HEK293 (cell line): ENCODE results near the gene NXN.
A peak's percentile ranks its signal among the peaks of the same experiment; 100 is the strongest.

ENCODE experiments used
- HOXC10 ChIP-seq: sonication (generic); formaldehyde crosslinking; IDR thresholded peaks from 2 replicates; pipeline ENCODE4 v1.8.1; 2023; ENCODE audit warnings: mild to moderate bottlenecking, missing genetic modification reagents
- HOXD13 ChIP-seq: sonication (generic); formaldehyde crosslinking; IDR thresholded peaks from 2 replicates; pipeline ENCODE4 v1.8.0; 2022; ENCODE audit warnings: missing genetic modification reagents, borderline replicate concordance
- IKZF3 ChIP-seq: fragments of 450-650 bp; IDR thresholded peaks from 2 replicates; pipeline ENCODE4 v1.5.0; 2018; ENCODE audit warnings: missing biosample characterization, mild to moderate bottlenecking, missing genetic modification characterization, moderate library complexity
- KLF8 ChIP-seq: fragments of 450-650 bp; formaldehyde crosslinking; IDR thresholded peaks from 2 replicates; pipeline ENCODE4 v1.5.1; 2016; ENCODE audit warnings: missing biosample characterization, missing genetic modification characterization
- OSR2 ChIP-seq: fragments of 450-650 bp; formaldehyde crosslinking; IDR thresholded peaks from 2 replicates; pipeline ENCODE4 v1.5.1; 2016; ENCODE audit warnings: missing biosample characterization, missing genetic modification characterization
- PRDM4 ChIP-seq: fragments of 450-650 bp; formaldehyde crosslinking; IDR thresholded peaks from 2 replicates; pipeline ENCODE4 v1.5.1; 2017; ENCODE audit warnings: missing biosample characterization, missing genetic modification characterization
- SP3 ChIP-seq: fragments of 450-650 bp; formaldehyde crosslinking; IDR thresholded peaks from 2 replicates; pipeline ENCODE4 v1.5.1; 2016; ENCODE audit warnings: missing biosample characterization, missing genetic modification characterization
- YY1 ChIP-seq: fragments of 450-650 bp; formaldehyde crosslinking; IDR thresholded peaks from 2 replicates; pipeline ENCODE4 v1.5.1; 2018; ENCODE audit warnings: missing biosample characterization, missing genetic modification characterization
- ZBTB1 ChIP-seq: fragments of 450-650 bp; formaldehyde crosslinking; IDR thresholded peaks from 2 replicates; pipeline ENCODE4 v1.5.1; 2016; ENCODE audit warnings: missing biosample characterization, missing genetic modification characterization
- ZBTB20 ChIP-seq: fragments of 450-650 bp; formaldehyde crosslinking; IDR thresholded peaks from 2 replicates; pipeline ENCODE4 v1.5.1; 2016; ENCODE audit warnings: missing biosample characterization, missing genetic modification characterization
- ZBTB8A ChIP-seq: fragments of 450-650 bp; formaldehyde crosslinking; IDR thresholded peaks from 2 replicates; pipeline ENCODE4 v1.5.1; 2016; ENCODE audit warnings: missing biosample characterization, missing genetic modification characterization
- ZFP41 ChIP-seq: fragments of 450-650 bp; formaldehyde crosslinking; IDR thresholded peaks from 2 replicates; pipeline ENCODE4 v1.5.1; 2016; ENCODE audit warnings: missing biosample characterization, missing genetic modification characterization, borderline replicate concordance
- ZNF133 ChIP-seq: fragments of 450-650 bp; formaldehyde crosslinking; IDR thresholded peaks from 2 replicates; pipeline ENCODE4 v1.5.1; 2016; ENCODE audit warnings: missing biosample characterization, missing genetic modification characterization
- ZNF140 ChIP-seq: fragments of 450-650 bp; formaldehyde crosslinking; IDR thresholded peaks from 2 replicates; pipeline ENCODE4 v1.5.1; 2016; ENCODE audit warnings: missing biosample characterization, missing genetic modification characterization
- ZNF155 ChIP-seq: fragments of 450-650 bp; formaldehyde crosslinking; IDR thresholded peaks from 2 replicates; pipeline ENCODE4 v1.5.1; 2016; ENCODE audit warnings: missing biosample characterization, missing genetic modification characterization
- ZNF169 ChIP-seq: fragments of 450-650 bp; formaldehyde crosslinking; IDR thresholded peaks from 2 replicates; pipeline ENCODE4 v1.5.1; 2016; ENCODE audit warnings: missing biosample characterization, missing genetic modification characterization
- ZNF214 ChIP-seq: fragments of 450-650 bp; formaldehyde crosslinking; IDR thresholded peaks from 2 replicates; pipeline ENCODE4 v1.5.1; 2017; ENCODE audit warnings: missing biosample characterization, mild to moderate bottlenecking, missing genetic modification characterization, borderline replicate concordance
- ZNF24 ChIP-seq: fragments of 450-650 bp; formaldehyde crosslinking; IDR thresholded peaks from 2 replicates; pipeline ENCODE4 v1.5.1; 2016; ENCODE audit warnings: missing biosample characterization, missing genetic modification characterization
- ZNF311 ChIP-seq: fragments of 450-650 bp; formaldehyde crosslinking; IDR thresholded peaks from 2 replicates; pipeline ENCODE4 v1.5.1; 2017; ENCODE audit warnings: missing biosample characterization, missing genetic modification characterization, borderline replicate concordance
- ZNF394 ChIP-seq: fragments of 450-650 bp; formaldehyde crosslinking; IDR thresholded peaks from 2 replicates; pipeline ENCODE4 v1.5.1; 2016; ENCODE audit warnings: missing biosample characterization, missing genetic modification characterization, mild to moderate bottlenecking, moderate library complexity, borderline replicate concordance
- ZNF423 ChIP-seq: fragments of 450-650 bp; formaldehyde crosslinking; IDR thresholded peaks from 2 replicates; pipeline ENCODE4 v1.5.1; 2016; ENCODE audit warnings: missing biosample characterization, missing genetic modification characterization
- ZNF473 ChIP-seq: fragments of 450-650 bp; formaldehyde crosslinking; IDR thresholded peaks from 2 replicates; pipeline ENCODE4 v1.5.1; 2017; ENCODE audit warnings: missing biosample characterization, missing genetic modification characterization
- ZNF488 ChIP-seq: fragments of 450-650 bp; formaldehyde crosslinking; IDR thresholded peaks from 2 replicates; pipeline ENCODE4 v1.5.1; 2016; ENCODE audit warnings: missing biosample characterization, missing genetic modification characterization
- ZNF529 ChIP-seq: fragments of 450-650 bp; formaldehyde crosslinking; IDR thresholded peaks from 2 replicates; pipeline ENCODE4 v1.5.1; 2017; ENCODE audit warnings: missing genetic modification characterization, missing biosample characterization; ENCODE audit not compliant: insufficient replicate concordance
- ZNF549 ChIP-seq: fragments of 450-650 bp; IDR thresholded peaks from 2 replicates; pipeline ENCODE4 v1.5.1; 2018; ENCODE audit warnings: missing biosample characterization, missing genetic modification characterization, mild to moderate bottlenecking, inconsistent platforms, moderate library complexity
- ZNF571 ChIP-seq: fragments of 450-650 bp; formaldehyde crosslinking; IDR thresholded peaks from 2 replicates; pipeline ENCODE4 v1.5.0; 2017; ENCODE audit warnings: missing biosample characterization, missing genetic modification characterization
- ZNF580 ChIP-seq: fragments of 450-650 bp; formaldehyde crosslinking; IDR thresholded peaks from 2 replicates; pipeline ENCODE4 v1.5.1; 2016; ENCODE audit warnings: missing biosample characterization, missing genetic modification characterization
- ZNF596 ChIP-seq: fragments of 450-650 bp; IDR thresholded peaks from 2 replicates; pipeline ENCODE4 v1.5.0; 2018; ENCODE audit warnings: missing biosample characterization, mild to moderate bottlenecking, missing genetic modification characterization, moderate library complexity
- ZNF624 ChIP-seq: fragments of 450-650 bp; formaldehyde crosslinking; IDR thresholded peaks from 2 replicates; pipeline ENCODE4 v1.5.1; 2017; ENCODE audit warnings: missing biosample characterization, missing genetic modification characterization
- ZNF654 ChIP-seq: fragments of 450-650 bp; formaldehyde crosslinking; IDR thresholded peaks from 2 replicates; pipeline ENCODE4 v1.5.1; 2016; ENCODE audit warnings: low read depth, missing biosample characterization, missing genetic modification characterization
- ZNF658 ChIP-seq: fragments of 450-650 bp; formaldehyde crosslinking; IDR thresholded peaks from 2 replicates; pipeline ENCODE4; 2016; ENCODE audit warnings: missing biosample characterization, missing genetic modification characterization
- ZNF664 ChIP-seq: fragments of 450-650 bp; formaldehyde crosslinking; IDR thresholded peaks from 2 replicates; pipeline ENCODE4 v1.5.1; 2016; ENCODE audit warnings: missing biosample characterization, missing genetic modification characterization
- ZNF776 ChIP-seq: fragments of 450-650 bp; formaldehyde crosslinking; IDR thresholded peaks from 2 replicates; pipeline ENCODE4 v1.5.0; 2017; ENCODE audit warnings: missing biosample characterization, missing genetic modification characterization, borderline replicate concordance
- ZNF777 ChIP-seq: fragments of 450-650 bp; formaldehyde crosslinking; IDR thresholded peaks from 2 replicates; pipeline ENCODE4 v1.5.1; 2017; ENCODE audit warnings: missing biosample characterization, missing genetic modification characterization, borderline replicate concordance
- ZNF791 ChIP-seq: fragments of 450-650 bp; formaldehyde crosslinking; IDR thresholded peaks from 2 replicates; pipeline ENCODE4 v1.5.1; 2016; ENCODE audit warnings: missing biosample characterization, missing genetic modification characterization
- ZNF837 ChIP-seq: fragments of 450-650 bp; formaldehyde crosslinking; IDR thresholded peaks from 2 replicates; pipeline ENCODE4 v1.5.1; 2016; ENCODE audit warnings: missing biosample characterization, missing genetic modification characterization
- ZNF843 ChIP-seq: fragments of 450-650 bp; formaldehyde crosslinking; IDR thresholded peaks from 2 replicates; pipeline ENCODE4 v1.5.1; 2016; ENCODE audit warnings: missing biosample characterization, missing genetic modification characterization
- ZSCAN4 ChIP-seq: fragments of 450-650 bp; formaldehyde crosslinking; IDR thresholded peaks from 2 replicates; pipeline ENCODE4 v1.5.1; 2017; ENCODE audit warnings: missing biosample characterization, missing genetic modification characterization

The NXN gene

GRCh38 chr17:996554-997344 is 17.2 kb upstream of the NXN start, which contains the start of gene TIMM22 (continued):
- TF ChIP-seq ZNF843 (tag by site-specific recombination): peak; percentile 51; the same call in 1 of the 2 replicates
- TF ChIP-seq ZNF169 (tag by site-specific recombination): peak; percentile 68; the same call in 1 of the 2 replicates
- no peak for TF ChIP-seq ZNF529 (tag by site-specific recombination)
- no peak for TF ChIP-seq ZNF488
- peak; percentile 58 for TF ChIP-seq IKZF3 (tag by site-specific recombination)
- no peak; the same call in 1 of the 2 replicates for TF ChIP-seq ZNF596
- no peak for TF ChIP-seq ZFP41 (tag by site-specific recombination)
- TF ChIP-seq ZNF837: no peak
- TF ChIP-seq ZBTB8A (tag by site-specific recombination): peak; percentile 83
- peak; percentile 88 for TF ChIP-seq ZBTB1 (tag by site-specific recombination)
- TF ChIP-seq ZNF155: no peak
- peak; percentile 73 for TF ChIP-seq ZNF394
- peak; percentile 88 for TF ChIP-seq ZBTB20 (tag by site-specific recombination)
- peak; percentile 7; the same call in 1 of the 2 replicates for TF ChIP-seq OSR2 (tag by site-specific recombination)
- no peak for TF ChIP-seq ZNF624 (tag by site-specific recombination)
- TF ChIP-seq ZNF777 (tag by site-specific recombination): peak; percentile 58
- TF ChIP-seq PRDM4 (tag by site-specific recombination): peak; percentile 68
- no peak for TF ChIP-seq ZNF473 (tag by site-specific recombination)
- TF ChIP-seq YY1 (tag by site-specific recombination): peak; percentile 99
- no peak for TF ChIP-seq ZNF311
- TF ChIP-seq ZNF654: peak; percentile 75
- TF ChIP-seq HOXD13: no peak; the same call in 1 of the 2 replicates
- TF ChIP-seq SP3 (tag by site-specific recombination): peak; percentile 86
- TF ChIP-seq ZNF214 (tag by site-specific recombination): no peak
- TF ChIP-seq ZNF24 (tag by site-specific recombination): peak; percentile 93
- TF ChIP-seq ZNF776 (tag by site-specific recombination): no peak
- peak; percentile 67; the same call in 1 of the 2 replicates for TF ChIP-seq ZSCAN4 (tag by site-specific recombination)
- TF ChIP-seq HOXC10 (CRISPR knock-in tag): peak; percentile 72; the same call in 1 of the 2 replicates
- TF ChIP-seq ZNF133 (tag by site-specific recombination): 0 out of 2 replicates have a peak, but pooled peaks have one; percentile 13
- TF ChIP-seq ZNF423 (tag by site-specific recombination): peak; percentile 4; the same call in 1 of the 2 replicates
- no peak for TF ChIP-seq ZNF791
- no peak for TF ChIP-seq ZNF664 (tag by site-specific recombination)
- no peak for TF ChIP-seq ZNF658 (tag by site-specific recombination)
- TF ChIP-seq ZNF140 (tag by site-specific recombination): no peak
- TF ChIP-seq ZNF549 (tag by site-specific recombination): no peak
- TF ChIP-seq KLF8 (tag by site-specific recombination): peak; percentile 94
- no peak for TF ChIP-seq ZNF571
- peak; percentile 97 for TF ChIP-seq ZNF580 (tag by site-specific recombination)
